ENCODE measurements around the gene XPR1. TPM values are rescaled to one million over a fixed set of nuclear protein-coding genes. Genes with fewer than 3 reads are reported as not detected.
A peak's percentile ranks its signal among the peaks of the same experiment; 100 is the strongest.

The XPR1 gene
- polyA plus RNA-seq, 1 donor (not counting 4 experiments of a cell fraction or from before 2014, with no cell fraction given): 40.0 TPM

- Histone ChIP-seq H3K79me2 (ENCODE audit: control insufficient read depth, insufficient read depth, low read length) (peaks cover 25% of the 10 kb centered on the region), H3K4me2 (ENCODE audit: control insufficient read depth, extremely low read depth, insufficient read depth, low read depth, low read length) (no peak overlapping the region), H3K9ac (ENCODE audit: control insufficient read depth, extremely low read depth, insufficient read depth, low read length) (no peak overlapping the region), H3K36me3 (ENCODE audit: control insufficient read depth in 2 of 2, extremely low read depth in 1 of 2, insufficient read depth in 2 of 2, low read length in 2 of 2) (no peaks in the 10 kb centered on the region), H3K4me1 (ENCODE audit: control insufficient read depth, extremely low read depth, insufficient read depth, low read length) (peaks cover 16% of the 10 kb centered on the region), H2AFZ (ENCODE audit: control insufficient read depth, low read length) (no peak overlapping the region), H4K20me1 (ENCODE audit: control insufficient read depth, extremely low read depth, insufficient read depth, low read length) (no peaks in the 10 kb centered on the region), H3K27me3 (ENCODE audit: control insufficient read depth, extremely low read depth, insufficient read depth, low read length) (no peaks in the 10 kb centered on the region), H3K9me3 (ENCODE audit: control insufficient read depth, low read depth, low read length) (no peaks in the 10 kb centered on the region), H3K9me1 (ENCODE audit: control insufficient read depth, extremely low read depth, insufficient read depth, low read length) (no peaks in the 10 kb centered on the region), H3K27ac (ENCODE audit: control insufficient read depth, insufficient read depth, low read length) (no peak overlapping the region), H3K4me3 (ENCODE audit: control insufficient read depth in 2 of 3, extremely low read depth in 1 of 3, insufficient read depth in 2 of 3, low read depth in 1 of 3, low read length in 3 of 3) (no peak overlapping the region)
- dilution Hi-C loops (cut with MboI; ENCODE audit: extremely low pct_ligation_motif_present, low sequenced_read_pairs): no loop called here
- no peak for TF ChIP-seq EZH2 (IDR thresholded peaks at IDR 0.05; ENCODE audit: low read length)
- no peak for TF ChIP-seq CTCF (optimal IDR thresholded peaks at IDR 0.05 in 1 of 3, IDR thresholded peaks at IDR 0.05 in 1 of 3, conservative IDR thresholded peaks at IDR 0.05 in 1 of 3; ENCODE audit: extremely low read depth in 1 of 3, insufficient read depth in 2 of 3, low read length in 3 of 3)
- FAIRE-seq: no peak
- no peak for DNase-seq (ENCODE audit: low read depth, low spot score)
Measured at GRCh38 chr1:180630408-180631193, 1.2 kb upstream of the XPR1 start.

GRCh38 chr1:180631194-180631765, 542 bp upstream of the XPR1 start:
- Histone ChIP-seq H3K9me1 (ENCODE audit: control insufficient read depth, extremely low read depth, insufficient read depth, low read length) (no peaks in the 10 kb centered on the region), H3K27ac (ENCODE audit: control insufficient read depth, insufficient read depth, low read length) (peak overlapping the region; percentile 5), H3K9me3 (ENCODE audit: control insufficient read depth, low read depth, low read length) (no peaks in the 10 kb centered on the region), H3K9ac (ENCODE audit: control insufficient read depth, extremely low read depth, insufficient read depth, low read length) (no peak overlapping the region), H3K4me1 (ENCODE audit: control insufficient read depth, extremely low read depth, insufficient read depth, low read length) (peaks cover 21% of the 10 kb centered on the region), H3K27me3 (ENCODE audit: control insufficient read depth, extremely low read depth, insufficient read depth, low read length) (no peaks in the 10 kb centered on the region), H3K4me3 (ENCODE audit: control insufficient read depth in 2 of 3, extremely low read depth in 1 of 3, insufficient read depth in 2 of 3, low read depth in 1 of 3, low read length in 3 of 3) (no peak overlapping the region), H3K36me3 (ENCODE audit: control insufficient read depth in 2 of 2, extremely low read depth in 1 of 2, insufficient read depth in 2 of 2, low read length in 2 of 2) (no peaks in the 10 kb centered on the region), H4K20me1 (ENCODE audit: control insufficient read depth, extremely low read depth, insufficient read depth, low read length) (no peaks in the 10 kb centered on the region), H2AFZ (ENCODE audit: control insufficient read depth, low read length) (peak overlapping the region; percentile 28), H3K79me2 (ENCODE audit: control insufficient read depth, insufficient read depth, low read length) (peaks cover 26% of the 10 kb centered on the region), H3K4me2 (ENCODE audit: control insufficient read depth, extremely low read depth, insufficient read depth, low read depth, low read length) (no peak overlapping the region)
- TF ChIP-seq EZH2 (IDR thresholded peaks at IDR 0.05; ENCODE audit: low read length): no peak
- TF ChIP-seq CTCF (optimal IDR thresholded peaks at IDR 0.05 in 1 of 3, IDR thresholded peaks at IDR 0.05 in 1 of 3, conservative IDR thresholded peaks at IDR 0.05 in 1 of 3; ENCODE audit: extremely low read depth in 1 of 3, insufficient read depth in 2 of 3, low read length in 3 of 3): no peak
- dilution Hi-C loops (cut with MboI; ENCODE audit: extremely low pct_ligation_motif_present, low sequenced_read_pairs): no loop called here
- no peak for DNase-seq (ENCODE audit: low read depth, low spot score)
- no peak for FAIRE-seq

Measured in keratinocyte (primary cell).